GM19351 (cell line): ENCODE measurements around the gene HBA1.
"Not testable (repeated sequence)": the region's sequence is repeated elsewhere in the genome, so short reads cannot be mapped to it uniquely, and the experiment has no call there.

Source experiments
- ATAC-seq: cut with Tn5 transposase; IDR thresholded peaks from one replicate; pipeline ENCODE4 v1.9.1; 2021; ENCODE audit warnings: mild to moderate bottlenecking, moderate library complexity; ENCODE audit not compliant: unreplicated experiment

The HBA1 gene

DNA sequence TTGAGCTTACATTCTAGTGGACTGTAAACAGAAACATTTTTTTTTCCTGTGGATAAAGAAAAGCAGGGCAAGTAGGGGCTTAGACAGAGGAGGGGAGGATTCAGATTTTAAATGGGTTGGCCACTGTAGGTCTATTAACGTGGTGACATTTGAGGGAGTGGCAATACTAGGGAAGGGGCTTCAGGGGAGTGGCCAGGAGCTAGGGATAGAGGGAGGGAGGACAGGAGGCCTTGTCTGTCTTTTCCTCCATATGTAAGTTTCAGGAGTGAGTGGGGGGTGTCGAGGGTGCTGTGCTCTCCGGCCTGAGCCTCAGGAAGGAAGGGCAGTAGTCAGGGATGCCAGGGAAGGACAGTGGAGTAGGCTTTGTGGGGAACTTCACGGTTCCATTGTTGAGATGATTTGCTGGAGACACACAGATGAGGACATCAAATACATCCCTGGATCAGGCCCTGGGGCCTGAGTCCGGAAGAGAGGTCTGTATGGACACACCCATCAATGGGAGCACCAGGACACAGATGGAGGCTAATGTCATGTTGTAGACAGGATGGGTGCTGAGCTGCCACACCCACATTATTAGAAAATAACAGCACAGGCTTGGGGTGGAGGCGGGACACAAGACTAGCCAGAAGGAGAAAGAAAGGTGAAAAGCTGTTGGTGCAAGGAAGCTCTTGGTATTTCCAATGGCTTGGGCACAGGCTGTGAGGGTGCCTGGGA lies 17.2 kb upstream of the HBA1 start:
- no peak for ATAC-seq

DNA sequence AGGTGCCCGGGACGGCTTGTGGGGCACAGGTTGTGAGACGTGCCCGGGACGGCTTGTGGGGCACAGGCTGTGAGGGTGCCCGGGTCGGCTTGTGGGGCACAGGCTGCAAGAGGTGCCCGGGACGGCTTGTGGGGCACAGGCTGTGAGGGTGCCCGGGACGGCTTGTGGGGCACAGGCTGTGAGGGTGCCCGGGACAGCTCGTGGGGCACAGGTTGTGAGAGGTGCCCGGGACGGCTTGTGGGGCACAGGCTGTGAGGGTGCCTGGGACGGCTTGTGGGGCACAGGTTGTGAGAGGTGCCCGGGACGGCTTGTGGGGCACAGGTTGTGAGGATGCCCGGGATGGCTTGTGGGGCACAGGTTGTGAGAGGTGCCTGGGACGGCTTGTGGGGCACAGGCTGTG lies 16.2 kb upstream of the HBA1 start:
- not testable (repeated sequence) for ATAC-seq

DNA sequence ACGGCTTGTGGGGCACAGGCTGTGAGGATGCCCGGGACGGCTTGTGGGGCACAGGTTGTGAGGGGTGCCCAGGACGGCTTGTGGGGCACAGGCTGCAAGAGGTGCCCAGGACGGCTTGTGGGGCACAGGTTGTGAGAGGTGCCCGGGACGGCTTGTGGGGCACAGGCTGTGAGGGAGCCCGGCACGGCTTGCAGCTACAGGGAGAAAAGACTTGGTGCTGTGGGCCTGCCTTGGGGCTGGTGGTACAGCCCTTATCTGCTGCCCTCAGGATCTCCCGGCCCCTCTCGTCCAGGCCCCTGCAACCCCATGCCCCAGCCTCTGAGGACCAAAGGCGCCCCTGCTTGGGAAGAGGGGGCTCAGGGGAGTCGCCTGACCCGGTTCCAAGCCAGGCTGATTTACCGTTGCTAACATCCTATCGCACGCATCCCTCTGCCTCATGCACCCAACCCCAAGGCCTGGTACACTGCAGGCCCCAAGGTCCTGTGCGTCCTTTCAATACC lies 15.7 kb upstream of the HBA1 start:
- ATAC-seq = no peak

DNA sequence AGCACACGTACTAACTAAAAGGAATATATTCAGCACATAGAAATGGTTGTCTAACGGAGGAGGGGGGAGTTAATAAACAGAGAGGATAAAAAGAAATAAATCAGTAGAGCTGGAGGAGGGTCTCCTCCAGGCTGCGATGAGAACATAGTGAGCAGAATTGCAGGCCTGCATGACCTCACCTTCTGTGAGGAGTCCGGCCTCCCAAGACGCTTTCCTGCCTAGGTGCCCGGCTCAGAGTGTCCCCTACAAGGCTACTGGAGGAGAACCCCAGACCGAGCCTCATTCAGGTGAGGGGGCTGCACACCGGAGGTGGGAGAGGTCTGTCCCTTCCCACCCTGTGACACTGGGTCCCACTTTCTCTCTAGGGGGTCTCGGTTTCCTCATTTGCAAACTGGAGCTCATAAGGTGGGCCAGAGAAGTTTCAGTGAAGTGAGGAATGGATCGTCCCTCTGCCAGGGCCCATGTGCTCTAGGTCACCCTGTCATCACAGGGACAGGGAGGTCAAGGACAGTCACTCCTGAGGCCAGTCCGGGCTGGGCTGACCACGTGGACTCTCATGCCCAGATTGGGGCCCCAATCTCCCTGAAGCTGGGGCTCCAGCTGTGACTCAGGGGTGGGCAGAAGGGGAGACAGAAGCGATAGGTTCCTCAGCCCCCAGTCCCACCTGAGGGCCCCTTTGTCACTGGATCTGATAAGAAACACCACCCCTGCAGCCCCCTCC lies 14.0 kb upstream of the HBA1 start:
- no peak for ATAC-seq

DNA sequence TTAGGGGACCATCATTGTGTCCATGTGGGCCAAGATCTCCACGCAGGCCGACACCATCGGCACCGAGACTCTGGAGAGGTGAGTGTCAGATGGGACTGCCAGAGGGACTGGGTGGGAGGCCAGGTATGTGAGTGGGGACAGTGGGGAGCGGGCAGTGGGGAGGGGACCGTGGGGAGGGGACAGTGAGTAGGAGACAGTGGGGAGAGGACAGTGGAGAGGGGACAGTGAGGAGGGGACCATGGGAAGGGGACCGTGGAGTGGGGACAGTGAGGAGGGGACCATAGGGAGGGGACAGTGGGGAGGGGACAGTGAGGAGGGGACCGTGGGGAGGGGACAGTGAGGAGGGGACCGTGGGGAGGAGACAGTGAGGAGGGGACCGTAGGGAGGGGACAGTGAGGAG lies 13.3 kb upstream of the HBA1 start:
- ATAC-seq = not testable (repeated sequence)

DNA sequence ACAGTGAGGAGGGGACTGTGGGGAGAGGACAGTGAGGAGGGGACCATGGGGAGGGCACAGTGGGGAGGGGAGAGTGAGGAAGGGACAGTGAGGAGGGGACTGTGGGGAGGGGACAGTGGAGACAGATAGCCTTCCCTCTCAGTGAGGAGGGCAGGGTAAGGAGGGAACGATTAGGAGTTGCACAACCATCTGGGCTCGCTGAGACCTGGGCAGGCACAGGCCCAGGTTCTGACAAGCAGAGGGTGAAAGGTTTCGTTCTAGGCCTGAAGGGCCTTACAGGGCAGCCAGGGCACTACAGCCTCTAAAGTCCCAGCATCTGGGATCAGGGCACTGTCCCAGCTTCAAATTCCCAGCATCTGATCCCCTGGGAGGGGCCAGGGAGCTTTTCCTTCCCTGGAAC lies 12.8 kb upstream of the HBA1 start:
- ATAC-seq = not testable (repeated sequence)

DNA sequence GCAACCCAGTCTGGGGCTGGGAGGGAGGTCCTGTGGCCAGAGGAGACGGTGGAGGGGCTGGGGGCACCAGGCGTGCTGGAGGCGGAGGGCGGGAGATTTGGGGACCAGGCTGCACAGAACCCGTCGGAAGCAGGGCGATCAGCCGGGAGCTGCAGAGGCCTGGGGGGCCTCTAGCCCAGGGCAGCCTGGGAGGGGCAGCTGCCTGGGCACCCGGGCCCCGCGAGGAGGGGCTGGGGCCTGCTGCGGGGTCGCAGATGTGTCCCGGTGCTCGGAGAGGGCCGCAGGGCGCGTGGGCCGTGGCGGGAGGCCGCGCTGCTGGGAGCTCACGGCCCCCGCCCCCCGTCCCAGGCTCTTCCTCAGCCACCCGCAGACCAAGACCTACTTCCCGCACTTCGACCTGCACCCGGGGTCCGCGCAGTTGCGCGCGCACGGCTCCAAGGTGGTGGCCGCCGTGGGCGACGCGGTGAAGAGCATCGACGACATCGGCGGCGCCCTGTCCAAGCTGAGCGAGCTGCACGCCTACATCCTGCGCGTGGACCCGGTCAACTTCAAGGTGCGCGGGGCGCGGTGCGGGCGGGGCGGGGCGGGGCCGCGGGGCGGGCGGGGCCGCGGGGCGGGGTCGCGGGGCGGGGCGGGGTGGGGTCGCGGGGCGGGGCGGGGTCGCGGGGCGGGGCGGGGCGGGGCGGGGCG lies 12.2 kb upstream of the HBA1 start:
- not testable (repeated sequence) for ATAC-seq

DNA sequence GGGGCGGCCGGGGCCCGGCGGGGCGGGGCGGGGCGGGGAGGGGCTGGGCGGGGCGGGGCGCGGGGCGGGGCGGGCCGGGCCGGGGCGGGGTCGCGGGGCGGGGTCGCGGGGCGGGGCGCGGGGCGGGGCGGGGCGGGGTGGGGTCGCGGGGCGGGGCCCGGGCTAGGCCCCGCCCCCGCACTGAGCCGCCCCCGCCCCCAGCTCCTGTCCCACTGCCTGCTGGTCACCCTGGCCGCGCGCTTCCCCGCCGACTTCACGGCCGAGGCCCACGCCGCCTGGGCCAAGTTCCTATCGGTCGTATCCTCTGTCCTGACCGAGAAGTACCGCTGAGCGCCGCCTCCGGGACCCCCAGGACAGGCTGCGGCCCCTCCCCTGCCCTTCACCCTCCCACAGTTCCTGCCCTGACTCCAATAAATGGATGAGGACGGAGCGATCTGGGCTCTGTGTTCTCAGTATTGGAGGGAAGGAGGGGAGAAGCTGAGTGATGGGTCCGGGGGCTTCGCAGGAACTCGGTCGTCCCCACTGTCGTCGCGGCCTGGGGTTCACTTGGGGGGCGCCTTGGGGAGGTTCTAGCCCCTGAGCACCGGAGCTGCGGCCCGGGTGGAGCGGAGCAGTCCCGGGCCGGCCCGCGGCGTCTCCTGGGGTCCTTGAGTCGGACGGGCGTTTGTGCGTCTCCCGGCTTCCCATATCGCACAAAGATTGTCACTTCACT lies 11.5 kb upstream of the HBA1 start:
- ATAC-seq = no peak

DNA sequence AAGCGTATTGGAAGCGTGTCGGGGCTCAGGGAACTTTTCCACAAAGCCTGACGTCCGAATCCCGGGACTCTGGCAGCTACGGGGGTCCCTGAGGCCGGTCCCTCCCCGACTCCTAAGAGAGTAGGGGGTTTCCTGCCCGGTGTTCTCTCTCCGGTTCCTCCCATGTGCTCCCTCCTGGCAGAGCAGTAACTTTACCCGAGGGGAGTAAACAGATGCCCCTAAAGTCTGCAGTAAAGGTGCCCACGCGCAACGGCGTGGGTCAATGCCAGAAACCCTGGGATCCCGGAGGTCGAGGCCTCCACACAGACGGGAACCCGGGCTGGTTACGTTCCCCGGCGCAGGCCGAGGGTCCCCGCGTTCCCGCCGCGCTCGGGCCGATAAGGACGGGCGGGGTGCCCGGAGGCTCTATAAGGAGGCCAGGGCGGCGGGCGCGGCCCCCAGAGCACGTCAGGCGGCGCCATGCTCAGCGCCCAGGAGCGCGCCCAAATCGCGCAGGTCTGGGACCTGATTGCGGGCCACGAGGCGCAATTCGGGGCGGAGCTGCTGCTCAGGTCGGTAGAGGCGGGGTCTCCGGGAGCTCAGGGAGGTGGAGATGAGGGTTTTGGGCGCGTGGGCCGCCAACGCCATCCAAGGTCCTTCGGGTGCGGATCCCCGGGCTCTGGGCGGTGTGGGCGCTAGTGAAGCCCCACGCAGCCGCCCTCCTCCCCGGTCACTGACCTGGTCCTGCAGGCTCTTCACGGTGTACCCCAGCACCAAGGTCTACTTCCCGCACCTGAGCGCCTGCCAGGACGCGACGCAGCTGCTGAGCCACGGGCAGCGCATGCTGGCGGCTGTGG lies 10.7 kb upstream of the HBA1 start, which contains the start of gene HBM:
Gene HBM, plus strand, starts transcription at position 440 of the 836 bp plus-strand sequence. Its CDS starts 20 bp downstream, at position 460.
- no peak for ATAC-seq

DNA sequence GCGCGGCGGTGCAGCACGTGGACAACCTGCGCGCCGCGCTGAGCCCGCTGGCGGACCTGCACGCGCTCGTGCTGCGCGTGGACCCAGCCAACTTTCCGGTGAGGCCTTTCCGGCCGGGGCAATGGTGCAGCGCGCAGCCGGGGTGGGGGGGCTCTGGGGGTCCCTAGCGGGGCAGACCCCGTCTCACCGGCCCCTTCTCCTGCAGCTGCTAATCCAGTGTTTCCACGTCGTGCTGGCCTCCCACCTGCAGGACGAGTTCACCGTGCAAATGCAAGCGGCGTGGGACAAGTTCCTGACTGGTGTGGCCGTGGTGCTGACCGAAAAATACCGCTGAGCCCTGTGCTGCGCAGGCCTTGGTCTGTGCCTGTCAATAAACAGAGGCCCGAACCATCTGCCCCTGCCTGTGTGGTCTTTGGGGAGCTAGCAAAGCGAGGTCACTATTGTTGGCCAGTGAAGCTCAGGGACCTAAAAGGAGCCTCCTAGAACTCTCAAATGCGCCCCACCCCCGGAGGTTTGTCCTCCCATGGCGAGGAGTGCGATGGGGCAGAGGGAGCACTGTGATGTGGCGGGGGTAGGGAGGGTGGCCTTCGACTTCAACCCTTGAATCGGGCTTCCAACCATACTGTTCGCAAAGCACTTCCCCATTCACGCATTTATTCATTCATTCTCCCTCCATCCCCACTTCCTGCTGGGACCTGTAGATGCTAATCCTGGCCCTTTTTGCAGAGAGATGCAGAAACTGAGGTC lies 9.9 kb upstream of the HBA1 start:
- ATAC-seq = no peak

DNA sequence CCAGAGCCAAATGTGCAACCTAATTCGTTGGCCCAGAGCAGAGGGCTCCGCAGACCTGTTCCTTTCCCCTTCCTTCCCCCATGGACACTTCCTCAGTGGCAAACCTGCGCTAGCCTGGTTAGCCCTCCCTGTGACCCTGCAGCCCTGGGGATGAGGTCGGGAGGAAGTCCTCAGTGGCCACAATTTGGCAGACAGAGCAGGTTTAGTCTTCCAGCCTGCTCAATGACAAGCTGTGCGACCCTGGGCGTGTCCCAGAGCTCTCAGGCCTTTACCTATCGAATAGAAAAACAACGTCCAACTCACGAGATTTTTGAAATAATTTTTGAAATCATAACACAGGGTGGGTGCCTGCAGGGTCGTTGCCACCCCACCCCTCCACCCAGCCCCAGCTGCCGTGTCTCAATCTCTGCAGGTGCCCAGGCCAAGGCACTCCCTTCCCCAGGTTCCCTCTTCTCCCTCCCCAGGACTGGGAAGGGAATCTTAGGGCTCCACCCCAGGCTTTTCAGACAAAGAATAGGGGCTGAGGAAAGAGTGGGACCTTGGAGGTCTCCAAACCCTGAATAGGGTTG lies 9.3 kb upstream of the HBA1 start:
- no peak for ATAC-seq

DNA sequence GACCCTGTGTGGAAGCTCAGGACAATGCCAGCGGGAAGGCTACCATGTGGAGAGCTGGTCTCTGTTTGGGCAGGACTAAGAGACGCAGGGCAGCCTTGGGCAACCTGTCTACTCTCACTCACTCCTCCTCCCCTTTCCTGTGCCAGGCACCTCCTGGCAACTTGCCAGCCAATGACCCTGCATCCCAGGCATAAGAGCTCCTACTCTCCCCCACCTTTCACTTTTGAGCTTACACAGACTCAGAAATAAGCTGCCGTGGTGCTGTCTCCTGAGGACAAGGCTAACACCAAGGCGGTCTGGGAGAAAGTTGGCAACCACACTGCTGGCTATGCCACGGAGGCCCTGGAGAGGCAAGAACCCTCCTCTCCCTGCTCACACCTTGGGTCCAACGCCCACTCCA lies 8.1 kb upstream of the HBA1 start:
- no peak for ATAC-seq

DNA sequence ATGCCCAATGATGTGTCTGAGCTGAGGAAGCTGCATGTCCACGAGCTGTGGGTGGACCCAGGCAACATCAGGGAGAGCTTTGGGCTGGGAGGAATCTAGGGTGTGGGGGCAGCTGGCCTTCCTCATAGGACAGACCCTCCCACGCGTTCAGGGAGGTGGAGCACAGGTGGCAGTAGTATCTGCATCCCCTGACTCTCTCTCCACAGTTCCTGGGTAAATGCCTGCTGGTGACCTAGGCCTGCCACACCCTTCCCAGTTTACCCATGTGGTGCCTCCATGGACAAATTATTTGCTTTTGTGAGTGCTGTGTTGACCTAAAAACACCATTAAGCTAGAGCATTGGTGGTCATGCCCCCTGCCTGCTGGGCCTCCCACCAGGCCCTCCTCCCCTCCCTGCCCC lies 7.5 kb upstream of the HBA1 start:
- ATAC-seq = no peak

DNA sequence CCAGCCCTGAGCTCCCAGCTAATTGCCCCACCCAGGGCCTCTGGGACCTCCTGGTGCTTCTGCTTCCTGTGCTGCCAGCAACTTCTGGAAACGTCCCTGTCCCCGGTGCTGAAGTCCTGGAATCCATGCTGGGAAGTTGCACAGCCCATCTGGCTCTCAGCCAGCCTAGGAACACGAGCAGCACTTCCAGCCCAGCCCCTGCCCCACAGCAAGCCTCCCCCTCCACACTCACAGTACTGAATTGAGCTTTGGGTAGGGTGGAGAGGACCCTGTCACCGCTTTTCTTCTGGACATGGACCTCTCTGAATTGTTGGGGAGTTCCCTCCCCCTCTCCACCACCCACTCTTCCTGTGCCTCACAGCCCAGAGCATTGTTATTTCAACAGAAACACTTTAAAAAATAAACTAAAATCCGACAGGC lies 6.4 kb upstream of the HBA1 start:
- ATAC-seq = not testable (repeated sequence)

DNA sequence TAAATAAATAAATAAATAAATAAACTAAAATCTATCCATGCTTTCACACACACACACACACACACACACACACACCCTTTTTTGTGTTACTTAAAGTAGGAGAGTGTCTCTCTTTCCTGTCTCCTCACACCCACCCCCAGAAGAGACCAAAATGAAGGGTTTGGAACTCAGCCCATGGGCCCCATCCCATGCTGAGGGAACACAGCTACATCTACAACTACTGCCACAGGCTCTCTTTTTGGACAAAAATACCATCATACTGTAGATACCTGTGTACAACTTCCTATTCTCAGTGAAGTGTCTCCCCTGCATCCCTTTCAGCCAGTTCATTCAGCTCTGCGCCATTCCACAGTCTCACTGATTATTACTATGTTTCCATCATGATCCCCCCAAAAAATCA lies 5.7 kb upstream of the HBA1 start:
- ATAC-seq = no peak

DNA sequence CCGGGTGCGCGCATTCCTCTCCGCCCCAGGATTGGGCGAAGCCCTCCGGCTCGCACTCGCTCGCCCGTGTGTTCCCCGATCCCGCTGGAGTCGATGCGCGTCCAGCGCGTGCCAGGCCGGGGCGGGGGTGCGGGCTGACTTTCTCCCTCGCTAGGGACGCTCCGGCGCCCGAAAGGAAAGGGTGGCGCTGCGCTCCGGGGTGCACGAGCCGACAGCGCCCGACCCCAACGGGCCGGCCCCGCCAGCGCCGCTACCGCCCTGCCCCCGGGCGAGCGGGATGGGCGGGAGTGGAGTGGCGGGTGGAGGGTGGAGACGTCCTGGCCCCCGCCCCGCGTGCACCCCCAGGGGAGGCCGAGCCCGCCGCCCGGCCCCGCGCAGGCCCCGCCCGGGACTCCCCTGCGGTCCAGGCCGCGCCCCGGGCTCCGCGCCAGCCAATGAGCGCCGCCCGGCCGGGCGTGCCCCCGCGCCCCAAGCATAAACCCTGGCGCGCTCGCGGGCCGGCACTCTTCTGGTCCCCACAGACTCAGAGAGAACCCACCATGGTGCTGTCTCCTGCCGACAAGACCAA lies 4.0 kb upstream of the HBA1 start, which contains the start of gene HBA2:
Gene HBA2, plus strand, starts transcription at position 503 of the 568 bp plus-strand sequence. Its CDS starts 37 bp downstream, at position 540.
- ATAC-seq = not testable (repeated sequence)

DNA sequence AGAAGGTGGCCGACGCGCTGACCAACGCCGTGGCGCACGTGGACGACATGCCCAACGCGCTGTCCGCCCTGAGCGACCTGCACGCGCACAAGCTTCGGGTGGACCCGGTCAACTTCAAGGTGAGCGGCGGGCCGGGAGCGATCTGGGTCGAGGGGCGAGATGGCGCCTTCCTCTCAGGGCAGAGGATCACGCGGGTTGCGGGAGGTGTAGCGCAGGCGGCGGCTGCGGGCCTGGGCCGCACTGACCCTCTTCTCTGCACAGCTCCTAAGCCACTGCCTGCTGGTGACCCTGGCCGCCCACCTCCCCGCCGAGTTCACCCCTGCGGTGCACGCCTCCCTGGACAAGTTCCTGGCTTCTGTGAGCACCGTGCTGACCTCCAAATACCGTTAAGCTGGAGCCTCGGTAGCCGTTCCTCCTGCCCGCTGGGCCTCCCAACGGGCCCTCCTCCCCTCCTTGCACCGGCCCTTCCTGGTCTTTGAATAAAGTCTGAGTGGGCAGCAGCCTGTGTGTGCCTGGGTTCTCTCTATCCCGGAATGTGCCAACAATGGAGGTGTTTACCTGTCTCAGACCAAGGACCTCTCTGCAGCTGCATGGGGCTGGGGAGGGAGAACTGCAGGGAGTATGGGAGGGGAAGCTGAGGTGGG lies 3.1 kb upstream of the HBA1 start:
- ATAC-seq = not testable (repeated sequence)
